HEK293 (cell line): ENCODE measurements around the gene CC2D1A.

Experiments used
- BCL6B ChIP-seq: fragments of 450-650 bp; formaldehyde crosslinking; IDR thresholded peaks from 2 replicates; pipeline ENCODE4 v1.5.1; 2017; ENCODE audit warnings: missing biosample characterization, missing genetic modification characterization
- KLF16 ChIP-seq: fragments of 450-650 bp; formaldehyde crosslinking; IDR thresholded peaks from 2 replicates; pipeline ENCODE4 v1.5.1; 2017; ENCODE audit warnings: missing biosample characterization, missing genetic modification characterization
- REPIN1 ChIP-seq: fragments of 450-650 bp; formaldehyde crosslinking; IDR thresholded peaks from 2 replicates; pipeline ENCODE4 v1.5.1; 2017; ENCODE audit warnings: missing biosample characterization, missing genetic modification characterization, low read depth
- SETDB1 ChIP-seq: IDR thresholded peaks from one replicate; pipeline ENCODE4 v1.6.1; 2017; ENCODE audit warnings: mild to moderate bottlenecking, low read length, moderate library complexity, mixed read lengths; ENCODE audit not compliant: insufficient read length
- ZFP3 ChIP-seq: fragments of 450-650 bp; formaldehyde crosslinking; IDR thresholded peaks from 2 replicates; pipeline ENCODE4 v1.5.1; 2016; ENCODE audit warnings: low read depth, missing biosample characterization, missing genetic modification characterization
- ZNF121 ChIP-seq: fragments of 450-650 bp; formaldehyde crosslinking; IDR thresholded peaks from 2 replicates; pipeline ENCODE4 v1.5.1; 2016; ENCODE audit warnings: missing biosample characterization, missing genetic modification characterization
- ZNF311 ChIP-seq: fragments of 450-650 bp; formaldehyde crosslinking; IDR thresholded peaks from 2 replicates; pipeline ENCODE4 v1.5.1; 2017; ENCODE audit warnings: missing biosample characterization, missing genetic modification characterization, borderline replicate concordance
- ZNF404 ChIP-seq: fragments of 450-650 bp; formaldehyde crosslinking; IDR thresholded peaks from 2 replicates; pipeline ENCODE4 v1.5.1; 2017; ENCODE audit warnings: missing biosample characterization, missing genetic modification characterization
- ZNF48 ChIP-seq: fragments of 450-650 bp; formaldehyde crosslinking; IDR thresholded peaks from 2 replicates; pipeline ENCODE4 v1.5.1; 2016; ENCODE audit warnings: missing biosample characterization, missing genetic modification characterization
- ZNF610 ChIP-seq: fragments of 450-650 bp; formaldehyde crosslinking; IDR thresholded peaks from 2 replicates; pipeline ENCODE4 v1.5.1; 2016; ENCODE audit warnings: missing biosample characterization, missing genetic modification characterization, borderline replicate concordance
- ZNF768 ChIP-seq: fragments of 450-650 bp; formaldehyde crosslinking; IDR thresholded peaks from 2 replicates; pipeline ENCODE4 v1.5.1; 2018; ENCODE audit warnings: missing biosample characterization, mild to moderate bottlenecking, missing genetic modification characterization
- TF ChIP-seq, protein P1 (sequence below): fragments of 450-650 bp; formaldehyde crosslinking; IDR thresholded peaks from 2 replicates; pipeline ENCODE4 v1.5.1; 2016; ENCODE audit warnings: missing biosample characterization, missing genetic modification characterization
- TF ChIP-seq, protein P2 (sequence below): fragments of 450-650 bp; IDR thresholded peaks from 2 replicates; pipeline ENCODE4 v1.5.1; 2018; ENCODE audit warnings: missing biosample characterization, missing genetic modification characterization

- TF ChIP-seq ZNF121 (no peak), BCL6B (tag by site-specific recombination) (no peak), KLF16 (tag by site-specific recombination) (no peak), ZNF610 (tag by site-specific recombination) (no peak), SETDB1 (no peak), ZNF311 (no peak), ZNF48 (tag by site-specific recombination) (no peak), ZNF404 (tag by site-specific recombination) (no peak), ZNF768 (tag by site-specific recombination) (no peak), REPIN1 (tag by site-specific recombination) (no peak), ZFP3 (tag by site-specific recombination) (no peak)
- TF ChIP-seq, protein P1, sequence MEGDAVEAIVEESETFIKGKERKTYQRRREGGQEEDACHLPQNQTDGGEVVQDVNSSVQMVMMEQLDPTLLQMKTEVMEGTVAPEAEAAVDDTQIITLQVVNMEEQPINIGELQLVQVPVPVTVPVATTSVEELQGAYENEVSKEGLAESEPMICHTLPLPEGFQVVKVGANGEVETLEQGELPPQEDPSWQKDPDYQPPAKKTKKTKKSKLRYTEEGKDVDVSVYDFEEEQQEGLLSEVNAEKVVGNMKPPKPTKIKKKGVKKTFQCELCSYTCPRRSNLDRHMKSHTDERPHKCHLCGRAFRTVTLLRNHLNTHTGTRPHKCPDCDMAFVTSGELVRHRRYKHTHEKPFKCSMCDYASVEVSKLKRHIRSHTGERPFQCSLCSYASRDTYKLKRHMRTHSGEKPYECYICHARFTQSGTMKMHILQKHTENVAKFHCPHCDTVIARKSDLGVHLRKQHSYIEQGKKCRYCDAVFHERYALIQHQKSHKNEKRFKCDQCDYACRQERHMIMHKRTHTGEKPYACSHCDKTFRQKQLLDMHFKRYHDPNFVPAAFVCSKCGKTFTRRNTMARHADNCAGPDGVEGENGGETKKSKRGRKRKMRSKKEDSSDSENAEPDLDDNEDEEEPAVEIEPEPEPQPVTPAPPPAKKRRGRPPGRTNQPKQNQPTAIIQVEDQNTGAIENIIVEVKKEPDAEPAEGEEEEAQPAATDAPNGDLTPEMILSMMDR (tag by site-specific recombination): no peak
- TF ChIP-seq, protein P2, sequence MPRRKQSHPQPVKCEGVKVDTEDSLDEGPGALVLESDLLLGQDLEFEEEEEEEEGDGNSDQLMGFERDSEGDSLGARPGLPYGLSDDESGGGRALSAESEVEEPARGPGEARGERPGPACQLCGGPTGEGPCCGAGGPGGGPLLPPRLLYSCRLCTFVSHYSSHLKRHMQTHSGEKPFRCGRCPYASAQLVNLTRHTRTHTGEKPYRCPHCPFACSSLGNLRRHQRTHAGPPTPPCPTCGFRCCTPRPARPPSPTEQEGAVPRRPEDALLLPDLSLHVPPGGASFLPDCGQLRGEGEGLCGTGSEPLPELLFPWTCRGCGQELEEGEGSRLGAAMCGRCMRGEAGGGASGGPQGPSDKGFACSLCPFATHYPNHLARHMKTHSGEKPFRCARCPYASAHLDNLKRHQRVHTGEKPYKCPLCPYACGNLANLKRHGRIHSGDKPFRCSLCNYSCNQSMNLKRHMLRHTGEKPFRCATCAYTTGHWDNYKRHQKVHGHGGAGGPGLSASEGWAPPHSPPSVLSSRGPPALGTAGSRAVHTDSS (tag by site-specific recombination): no peak
Measured at GRCh38 chr19:13920524-13920923, 14.5 kb downstream of the CC2D1A start.
